ENCODE results near the gene PFDN4.

PFDN4 gene, protein sequence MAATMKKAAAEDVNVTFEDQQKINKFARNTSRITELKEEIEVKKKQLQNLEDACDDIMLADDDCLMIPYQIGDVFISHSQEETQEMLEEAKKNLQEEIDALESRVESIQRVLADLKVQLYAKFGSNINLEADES

GRCh38 chr20:54207743-54208547 is at the start of gene PFDN4:
PFDN4 (plus strand) TSS chr20:54208087; CDS start chr20:54208101, 14 bp downstream.
- Mint-ChIP-seq H3K9me3 (no peaks in the 10 kb centered on the region), H3K27ac (peak within 1 kb of the TSS; percentile 100), H3K4me3 (peak within 1 kb of the TSS; percentile 76), H3K36me3 (peaks cover 6% of the 10 kb centered on the region), H3K4me1 (peaks cover 38% of the 10 kb centered on the region)
- DNase-seq (ENCODE audit: low spot score in 2 of 2): peak; percentile 79 to 92
- ATAC-seq: peak; percentile 94

GRCh38 chr20:54158226-54158625 is 49.7 kb upstream of the PFDN4 start:
- Mint-ChIP-seq H3K9me3 (no peaks in the 10 kb centered on the region), H3K36me3 (no peaks in the 10 kb centered on the region), H3K27ac (no peak overlapping the region), H3K4me3 (no peak overlapping the region), H3K4me1 (no peaks in the 10 kb centered on the region)
- ATAC-seq (no peak), DNase-seq (ENCODE audit: low spot score in 2 of 2) (no peak)

DNA sequence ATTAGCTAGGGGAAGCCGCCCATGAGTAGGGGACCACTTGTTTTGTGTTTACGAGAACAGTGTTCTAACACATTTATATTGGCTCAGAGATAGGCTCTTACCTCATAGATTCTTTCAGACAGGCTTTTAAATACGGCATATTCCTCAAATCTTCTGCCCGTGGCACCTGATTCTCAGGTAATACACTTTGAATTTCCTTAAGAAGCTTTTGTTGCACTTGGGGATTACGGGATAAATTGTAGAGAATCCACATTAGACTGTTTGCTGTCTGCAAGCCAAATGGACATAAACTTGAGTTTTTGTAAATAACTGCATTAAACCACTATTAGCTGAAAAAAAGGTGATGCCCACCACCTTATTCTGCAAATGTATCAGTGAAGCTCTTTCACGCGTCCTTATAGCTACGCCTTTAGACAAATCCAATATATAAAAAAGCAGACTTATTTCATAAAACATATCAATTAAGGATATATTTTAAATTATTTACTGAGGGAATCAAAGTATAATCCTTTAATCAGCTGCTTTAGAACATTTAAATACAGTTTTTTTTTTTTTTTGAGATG is 49.0 kb upstream of the PFDN4 start:
- no peak overlapping the region for H3K27ac Mint-ChIP-seq
- no peaks in the 10 kb centered on the region for H3K9me3 Mint-ChIP-seq
- H3K4me1 Mint-ChIP-seq: no peaks in the 10 kb centered on the region
- no peak overlapping the region for H3K4me3 Mint-ChIP-seq
- DNase-seq (ENCODE audit: low spot score in 2 of 2) (no peak), ATAC-seq (no peak)
- no peaks in the 10 kb centered on the region for H3K36me3 Mint-ChIP-seq

DNA sequence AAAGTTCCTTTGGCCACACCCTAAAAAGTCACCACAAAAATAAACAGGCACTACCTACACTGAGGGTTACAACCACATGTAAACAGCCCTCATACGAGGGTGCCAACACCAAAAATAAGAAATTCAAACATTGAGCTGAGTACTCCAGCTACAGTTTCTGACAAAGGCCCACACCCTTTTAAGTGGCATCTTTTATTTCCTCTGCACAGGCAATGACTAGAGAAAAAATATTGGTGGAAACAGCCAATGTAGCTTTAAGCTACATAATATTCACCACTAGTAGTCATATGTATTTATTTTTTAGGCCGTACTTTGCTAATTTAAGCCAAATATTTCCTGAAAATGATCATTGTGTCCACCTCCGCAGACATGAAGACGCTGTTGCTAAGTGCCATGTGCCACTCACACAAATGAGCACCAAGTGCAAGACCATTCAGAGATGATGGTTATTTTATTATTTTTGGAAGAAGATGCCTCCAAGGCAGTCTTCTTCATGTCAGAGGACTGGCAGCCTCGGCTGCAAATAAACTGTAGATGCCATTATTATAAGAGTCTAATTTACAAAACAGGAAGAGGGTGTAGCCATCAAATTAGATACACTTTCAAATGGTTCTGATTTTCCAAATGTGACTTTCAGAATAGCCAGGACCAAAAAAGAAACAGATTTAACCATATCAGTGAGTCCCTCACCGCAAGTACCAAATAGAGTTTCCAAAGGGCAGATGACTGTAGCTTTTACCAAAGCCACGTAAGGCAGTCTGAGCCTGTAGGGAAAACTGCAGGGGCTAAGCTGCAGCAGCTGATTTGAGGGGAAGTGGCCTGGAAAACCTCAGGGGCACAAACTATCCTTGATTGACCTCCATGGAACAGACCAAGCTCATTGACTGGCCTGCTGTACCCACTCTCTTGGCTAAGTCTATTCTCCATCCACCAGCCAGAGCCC is 47.6 kb upstream of the PFDN4 start:
- Mint-ChIP-seq H3K27ac (no peak overlapping the region), H3K36me3 (no peaks in the 10 kb centered on the region), H3K4me1 (no peaks in the 10 kb centered on the region), H3K9me3 (no peaks in the 10 kb centered on the region), H3K4me3 (no peak overlapping the region)
- no peak for ATAC-seq
- no peak for DNase-seq (ENCODE audit: low spot score in 2 of 2)

GRCh38 chr20:54161008-54161820 is 46.7 kb upstream of the PFDN4 start:
- H3K36me3 Mint-ChIP-seq: no peaks in the 10 kb centered on the region
- no peak for DNase-seq (ENCODE audit: low spot score in 2 of 2)
- no peak for ATAC-seq
- no peaks in the 10 kb centered on the region for H3K9me3 Mint-ChIP-seq
- H3K27ac Mint-ChIP-seq: no peak overlapping the region
- H3K4me3 Mint-ChIP-seq: no peak overlapping the region
- no peaks in the 10 kb centered on the region for H3K4me1 Mint-ChIP-seq

GRCh38 chr20:54161821-54162149 is 46.1 kb upstream of the PFDN4 start:
- Mint-ChIP-seq H3K36me3 (no peaks in the 10 kb centered on the region), H3K4me1 (no peaks in the 10 kb centered on the region), H3K4me3 (no peak overlapping the region), H3K27ac (no peak overlapping the region), H3K9me3 (no peaks in the 10 kb centered on the region)
- DNase-seq (ENCODE audit: low spot score in 2 of 2): no peak
- no peak for ATAC-seq

DNA sequence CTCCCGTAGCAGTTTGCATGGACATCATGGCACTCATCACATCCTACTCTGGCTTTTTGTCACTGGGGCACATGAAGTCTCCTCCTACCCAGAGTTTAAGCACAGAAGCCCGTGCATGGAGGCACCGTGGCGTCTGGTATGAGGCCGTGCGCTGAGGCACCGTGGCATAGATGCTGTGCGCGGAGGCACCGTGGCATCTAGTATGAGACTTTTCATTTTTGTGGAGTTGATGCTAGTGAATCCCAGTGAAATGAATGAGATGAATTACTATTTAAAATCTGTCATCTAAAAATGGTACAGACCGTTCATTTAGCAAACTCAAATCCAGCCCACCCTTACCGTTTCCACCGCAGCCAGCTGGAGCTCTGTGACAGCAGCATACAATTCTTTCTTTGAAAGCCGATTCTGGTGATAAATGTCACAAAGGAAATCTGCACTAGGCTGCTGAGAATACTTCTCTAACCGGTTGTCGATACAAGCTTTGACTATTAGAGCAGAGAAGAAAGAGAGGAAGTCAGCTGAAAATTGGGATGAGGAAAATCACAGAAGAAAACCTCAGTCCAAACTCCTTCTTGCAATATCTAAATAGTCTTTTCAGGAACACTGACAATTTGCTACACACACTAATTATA is 45.4 kb upstream of the PFDN4 start:
- Mint-ChIP-seq H3K4me3 (no peak overlapping the region), H3K4me1 (no peaks in the 10 kb centered on the region), H3K36me3 (no peaks in the 10 kb centered on the region), H3K27ac (no peak overlapping the region), H3K9me3 (no peaks in the 10 kb centered on the region)
- no peak for DNase-seq (ENCODE audit: low spot score in 2 of 2)
- ATAC-seq: no peak

GRCh38 chr20:54163402-54163801 is 44.5 kb upstream of the PFDN4 start:
- Mint-ChIP-seq H3K4me3 (no peak overlapping the region), H3K27ac (no peak overlapping the region), H3K9me3 (no peaks in the 10 kb centered on the region), H3K4me1 (no peaks in the 10 kb centered on the region), H3K36me3 (no peaks in the 10 kb centered on the region)
- DNase-seq (ENCODE audit: low spot score in 2 of 2) (no peak), ATAC-seq (no peak)

DNA sequence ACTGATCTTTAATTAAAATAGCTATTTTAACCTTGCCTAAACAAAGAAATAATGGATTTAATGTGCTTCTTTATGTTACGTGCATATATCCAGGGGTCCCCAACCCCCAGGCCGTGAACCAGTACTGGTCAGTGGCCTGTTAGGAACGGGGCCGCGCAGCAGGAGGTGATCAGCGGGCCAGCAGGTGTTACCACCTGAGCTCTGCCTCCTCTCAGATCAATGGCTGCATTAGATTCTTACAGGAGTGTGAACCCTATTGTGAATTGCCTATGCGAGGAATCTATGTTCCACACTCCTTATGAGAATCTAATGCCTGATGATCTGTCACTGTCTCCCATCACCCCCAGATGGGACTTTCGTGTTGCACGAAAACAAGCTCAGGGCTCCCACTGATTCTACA is 42.9 kb upstream of the PFDN4 start:
- no peak for DNase-seq (ENCODE audit: low spot score in 2 of 2)
- H3K27ac Mint-ChIP-seq: no peak overlapping the region
- H3K4me3 Mint-ChIP-seq: no peak overlapping the region
- no peaks in the 10 kb centered on the region for H3K36me3 Mint-ChIP-seq
- H3K9me3 Mint-ChIP-seq: no peaks in the 10 kb centered on the region
- no peaks in the 10 kb centered on the region for H3K4me1 Mint-ChIP-seq
- no peak for ATAC-seq

GRCh38 chr20:54165803-54166202 is 42.1 kb upstream of the PFDN4 start:
- ATAC-seq: no peak

GRCh38 chr20:54166987-54167662 is 40.8 kb upstream of the PFDN4 start:
- no peak for ATAC-seq
- Mint-ChIP-seq H3K27ac (no peak overlapping the region), H3K4me1 (no peaks in the 10 kb centered on the region), H3K9me3 (no peaks in the 10 kb centered on the region), H3K4me3 (no peak overlapping the region), H3K36me3 (no peaks in the 10 kb centered on the region)
- DNase-seq (ENCODE audit: low spot score in 2 of 2): no peak

More at GRCh38 chr20:54165803-54166202, 42.1 kb upstream of the PFDN4 start:
- Mint-ChIP-seq H3K4me3 (no peak overlapping the region), H3K36me3 (no peaks in the 10 kb centered on the region), H3K9me3 (no peaks in the 10 kb centered on the region), H3K4me1 (no peaks in the 10 kb centered on the region), H3K27ac (no peak overlapping the region)
- DNase-seq (ENCODE audit: low spot score in 2 of 2): no peak

DNA sequence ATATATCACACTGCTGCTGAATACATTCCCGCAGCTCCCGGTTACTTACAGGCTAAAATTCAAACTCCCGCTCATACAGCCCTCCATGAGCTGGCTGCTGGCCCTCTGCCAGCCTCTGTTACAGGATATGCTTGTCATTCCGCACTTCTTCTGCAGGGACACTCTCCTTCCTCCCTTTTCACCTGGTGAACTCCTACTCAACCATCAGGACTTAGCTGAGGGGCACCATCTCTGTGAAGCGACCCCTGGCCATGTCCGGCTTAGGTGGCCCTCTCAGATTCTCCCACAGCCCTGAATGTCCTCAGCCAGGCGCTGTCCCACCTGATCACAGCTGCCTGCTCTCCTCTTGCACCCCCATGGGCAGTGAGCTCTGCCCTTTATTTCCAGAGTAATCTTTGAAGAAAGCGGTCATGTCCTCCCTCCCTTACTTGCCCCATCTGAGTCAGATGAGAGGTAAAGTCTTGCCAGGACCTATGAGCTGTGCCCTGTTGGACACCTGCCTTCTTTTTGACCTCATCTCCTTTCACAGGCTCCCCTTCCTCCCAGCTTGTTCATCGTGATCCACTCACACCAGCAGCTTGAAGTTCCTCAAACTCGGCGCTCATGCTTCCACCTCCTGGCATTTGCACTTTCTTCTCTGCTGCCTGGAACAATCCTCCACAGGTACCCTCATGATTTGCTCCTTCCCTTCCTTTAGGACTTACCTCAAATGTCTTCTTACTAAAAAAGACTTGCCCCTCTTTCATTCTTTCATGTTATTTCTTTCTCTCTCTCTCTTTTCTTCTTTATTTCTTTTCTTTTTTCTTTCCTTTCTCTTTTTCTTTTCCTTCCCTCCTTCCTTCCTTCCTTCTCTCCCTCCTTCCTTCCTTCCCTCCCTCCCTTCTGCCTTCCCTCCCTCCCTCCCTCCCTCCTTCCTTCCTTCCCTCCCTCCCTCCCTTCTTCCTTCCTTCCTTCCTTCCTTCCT is 39.7 kb upstream of the PFDN4 start:
- H3K9me3 Mint-ChIP-seq: no peaks in the 10 kb centered on the region
- no peaks in the 10 kb centered on the region for H3K36me3 Mint-ChIP-seq
- H3K27ac Mint-ChIP-seq: no peak overlapping the region
- ATAC-seq (no peak), DNase-seq (ENCODE audit: low spot score in 2 of 2) (no peak)
- no peak overlapping the region for H3K4me3 Mint-ChIP-seq
- H3K4me1 Mint-ChIP-seq: peaks cover 7% of the 10 kb centered on the region

Measured in stimulated activated effector memory CD8-positive, alpha-beta T cell treated with anti-CD3 and anti-CD28 coated beads, Interleukin-12 subunit alpha, Interleukin-12 subunit beta, amount 100 ng/mL, for 72 hours (primary cell).